RWPE1 (cell line): ENCODE results near the gene PIK3R4.

ENCODE experiments used
- CTCF ChIA-PET: fragments of 350-600 bp; sonication (Branson Sonifier 250); formaldehyde crosslinking; extraction: SDS; loops from one replicate; lab custom pipeline; 2021; lab: Yijun Ruan, JAX
- POLR2A ChIA-PET: fragments of 400-600 bp; formaldehyde crosslinking; extraction: SDS; loops from one replicate; lab custom pipeline; 2020; ENCODE audit warnings: antibody characterized with exemption; ENCODE audit not compliant: low non-redundant PET; lab: Yijun Ruan, JAX
- DNase-seq: peaks from one replicate; pipeline ENCODE4 v3.0.0; 2012; ENCODE audit warnings: low spot score
- H3K27ac ChIP-seq: fragments of 450-650 bp; 2 replicates; pipeline ENCODE4 v1.5.1; 2017
- TF ChIP-seq, protein P1 (sequence below): fragments of 450-650 bp; conservative IDR thresholded peaks from 2 replicates; pipeline ENCODE4 v1.5.1; 2017; ENCODE audit warnings: low read depth, mild to moderate bottlenecking

Gene PIK3R4

GRCh38 chr3:130746246-130747039 is at the start of gene PIK3R4:
Gene PIK3R4, minus strand, starts transcription at chr3:130746829. Its CDS starts 1,611 bp downstream, at chr3:130745218.
- TF ChIP-seq, protein P1, sequence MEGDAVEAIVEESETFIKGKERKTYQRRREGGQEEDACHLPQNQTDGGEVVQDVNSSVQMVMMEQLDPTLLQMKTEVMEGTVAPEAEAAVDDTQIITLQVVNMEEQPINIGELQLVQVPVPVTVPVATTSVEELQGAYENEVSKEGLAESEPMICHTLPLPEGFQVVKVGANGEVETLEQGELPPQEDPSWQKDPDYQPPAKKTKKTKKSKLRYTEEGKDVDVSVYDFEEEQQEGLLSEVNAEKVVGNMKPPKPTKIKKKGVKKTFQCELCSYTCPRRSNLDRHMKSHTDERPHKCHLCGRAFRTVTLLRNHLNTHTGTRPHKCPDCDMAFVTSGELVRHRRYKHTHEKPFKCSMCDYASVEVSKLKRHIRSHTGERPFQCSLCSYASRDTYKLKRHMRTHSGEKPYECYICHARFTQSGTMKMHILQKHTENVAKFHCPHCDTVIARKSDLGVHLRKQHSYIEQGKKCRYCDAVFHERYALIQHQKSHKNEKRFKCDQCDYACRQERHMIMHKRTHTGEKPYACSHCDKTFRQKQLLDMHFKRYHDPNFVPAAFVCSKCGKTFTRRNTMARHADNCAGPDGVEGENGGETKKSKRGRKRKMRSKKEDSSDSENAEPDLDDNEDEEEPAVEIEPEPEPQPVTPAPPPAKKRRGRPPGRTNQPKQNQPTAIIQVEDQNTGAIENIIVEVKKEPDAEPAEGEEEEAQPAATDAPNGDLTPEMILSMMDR = no peak
- CTCF ChIA-PET = interaction anchor here (0.6 kb wide), 1 partner anchor 277 kb away, joined by 3 read pairs; no protein-coding TSS in a partner anchor
- POLR2A ChIA-PET = interaction anchor here (0.6 to 1.8 kb wide), 2 partner anchors 147 to 170 kb away, joined by 3 to 5 read pairs; partner anchors contain the start of gene ATP2C1
- peak; percentile 95 for DNase-seq
- peak within 1 kb of the TSS; percentile 79 for H3K27ac ChIP-seq

DNA sequence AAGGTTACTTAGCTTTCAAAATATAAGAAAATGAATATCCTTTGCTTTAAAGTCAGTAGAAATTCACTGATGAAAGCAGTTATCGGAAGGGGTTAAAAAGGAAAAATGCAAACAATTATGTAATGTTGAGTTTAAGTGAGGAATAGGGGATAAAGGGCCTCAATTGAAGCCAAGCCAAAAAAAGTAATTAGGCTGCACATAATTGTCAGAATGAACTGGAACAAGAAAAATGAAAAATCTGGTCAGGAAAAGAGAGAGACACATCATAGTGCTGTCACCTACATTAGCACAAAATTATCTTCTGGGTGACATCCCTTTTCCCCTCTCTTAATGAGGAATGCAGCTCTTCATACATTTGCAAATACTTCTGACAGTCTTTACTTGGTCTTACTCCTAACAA is 48.8 kb upstream of the PIK3R4 start:
- POLR2A ChIA-PET = no interaction called here
- CTCF ChIA-PET = no interaction called here
- H3K27ac ChIP-seq = no peak overlapping the region
- DNase-seq = no peak
- TF ChIP-seq, protein P1 = no peak

DNA sequence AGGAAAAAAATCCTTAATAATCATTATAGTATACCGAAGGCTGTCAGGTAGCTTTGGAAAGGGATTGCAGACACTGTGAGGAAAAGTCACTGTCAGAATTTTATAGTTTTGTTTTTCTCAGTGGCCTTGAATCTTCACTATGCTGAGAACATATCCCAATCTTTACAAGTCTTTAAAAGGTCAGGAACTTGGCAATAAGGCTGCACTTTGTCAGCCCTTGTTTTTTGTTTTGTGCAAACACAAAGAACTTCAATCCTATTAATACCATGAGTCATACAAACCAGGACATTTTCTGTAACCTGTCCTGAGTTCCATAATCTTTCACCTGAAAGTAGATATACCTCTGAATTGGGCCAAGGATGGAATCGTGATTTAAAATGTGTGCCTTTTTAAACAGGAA is 45.6 kb upstream of the PIK3R4 start:
- no peak for DNase-seq
- POLR2A ChIA-PET = no interaction called here
- CTCF ChIA-PET = no interaction called here
- TF ChIP-seq, protein P1 = no peak
- H3K27ac ChIP-seq = no peak overlapping the region

DNA sequence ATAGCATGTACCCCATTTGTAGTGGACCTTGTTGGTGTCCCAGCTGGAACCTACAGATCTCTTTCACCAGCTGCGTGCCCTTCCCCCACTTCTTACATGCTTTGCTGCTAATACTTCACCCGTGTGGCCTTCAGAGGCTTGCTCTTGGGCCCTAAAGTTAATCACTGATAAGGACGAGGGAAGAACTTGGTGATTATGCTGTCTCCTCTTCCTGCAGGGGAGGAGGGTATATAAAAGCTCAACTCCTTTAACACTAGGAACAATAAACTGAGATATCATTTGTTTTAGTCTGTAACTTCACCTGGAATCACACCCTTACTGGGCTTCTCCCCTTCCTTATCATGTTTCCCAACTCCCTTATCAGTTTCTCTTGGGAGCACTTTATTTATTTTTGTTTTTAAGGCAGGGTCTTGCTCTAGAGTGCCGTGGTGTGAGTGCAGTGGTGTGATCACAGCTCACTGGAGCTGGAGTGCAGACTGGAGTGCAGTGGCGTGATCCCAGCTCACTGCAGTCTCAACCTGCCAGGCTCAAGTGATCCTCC is 43.2 kb upstream of the PIK3R4 start:
- H3K27ac ChIP-seq = no peak overlapping the region
- POLR2A ChIA-PET = no interaction called here
- DNase-seq = no peak
- TF ChIP-seq, protein P1 = no peak
- CTCF ChIA-PET = no interaction called here

- POLR2A ChIA-PET = no interaction called here
- CTCF ChIA-PET = no interaction called here
- TF ChIP-seq, protein P1 = no peak
- no peak overlapping the region for H3K27ac ChIP-seq
- DNase-seq = no peak
Measured at GRCh38 chr3:130787422-130788068, 40.9 kb upstream of the PIK3R4 start.

DNA sequence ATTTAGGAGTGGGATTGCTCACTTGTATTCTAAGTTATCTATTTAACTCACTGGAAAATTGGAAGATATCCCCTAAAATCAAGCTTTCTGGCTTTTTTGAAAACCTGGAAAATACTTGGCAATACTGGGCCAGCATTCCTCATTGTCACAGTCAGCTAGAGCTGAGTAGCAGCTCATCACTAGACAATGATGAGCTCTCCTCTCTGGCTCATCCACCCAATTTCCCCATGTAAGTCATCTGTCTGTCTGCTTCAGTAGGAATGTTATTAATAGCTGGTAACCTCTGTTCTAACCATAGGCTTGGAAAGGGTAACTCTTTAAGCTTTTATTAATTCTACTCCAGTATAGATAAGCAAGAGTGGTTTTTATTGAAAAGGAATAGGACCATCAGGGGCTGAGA is 39.7 kb upstream of the PIK3R4 start:
- DNase-seq = no peak
- TF ChIP-seq, protein P1 = no peak
- H3K27ac ChIP-seq = no peak overlapping the region
- CTCF ChIA-PET = no interaction called here
- POLR2A ChIA-PET = no interaction called here
